Mesenchymal stem cell (in vitro differentiated cells and primary cell): ENCODE data around the gene CYP4A22.
"Not testable (repeated sequence)": the region's sequence is repeated elsewhere in the genome, so short reads cannot be mapped to it uniquely, and the experiment has no call there.

Experiments used
- DNase-seq: peaks from one replicate; pipeline ENCODE4 v3.0.0-alpha.2; 2013
- H2AFZ ChIP-seq: one replicate; pipeline ENCODE4 v1.6.1; 2013; ENCODE audit warnings: low read depth, mild to moderate bottlenecking, control low read depth, inconsistent platforms, low read length, moderate library complexity
- H2AK5ac ChIP-seq: 2 replicates; pipeline ENCODE4 v1.6.1; 2013; ENCODE audit warnings: low read length, moderate library complexity, mild to moderate bottlenecking, inconsistent platforms; ENCODE audit not compliant: severe bottlenecking
- H2BK120ac ChIP-seq: one replicate; pipeline ENCODE4 v1.6.1; 2013; ENCODE audit warnings: low read depth, mild to moderate bottlenecking, inconsistent platforms, low read length, moderate library complexity
- H2BK12ac ChIP-seq, 2 experiments: one replicate each; pipeline ENCODE4 v1.6.1; 2013; ENCODE audit warnings: inconsistent platforms in 2 of 2, low read length in 2 of 2, mild to moderate bottlenecking in 2 of 2, moderate library complexity in 2 of 2, control low read depth in 1 of 2
- H2BK15ac ChIP-seq: one replicate; pipeline ENCODE4 v1.6.1; 2013; ENCODE audit warnings: mild to moderate bottlenecking, low read depth, inconsistent platforms; ENCODE audit not compliant: poor library complexity, severe bottlenecking
- H2BK5ac ChIP-seq: 2 replicates; pipeline ENCODE4 v1.6.1; 2013; ENCODE audit warnings: low read depth, mild to moderate bottlenecking, low read length, control low read depth, inconsistent platforms; ENCODE audit not compliant: poor library complexity, severe bottlenecking
- H3K14ac ChIP-seq, 2 experiments: one replicate each; pipeline ENCODE4 v1.6.1; 2013; ENCODE audit warnings: inconsistent platforms in 2 of 2, low read length in 2 of 2, control low read depth in 1 of 2, mild to moderate bottlenecking in 1 of 2, moderate library complexity in 1 of 2
- H3K18ac ChIP-seq, 2 experiments: one replicate each; pipeline ENCODE4 v1.6.1; 2013; ENCODE audit warnings: inconsistent platforms in 2 of 2, low read length in 2 of 2, control low read depth in 1 of 2, low read depth in 1 of 2, mild to moderate bottlenecking in 1 of 2
- H3K23ac ChIP-seq, 2 experiments: one replicate each; pipeline ENCODE4 v1.6.1; 2013; ENCODE audit warnings: inconsistent platforms in 2 of 2, low read length in 2 of 2, mild to moderate bottlenecking in 2 of 2, moderate library complexity in 2 of 2, control low read depth in 1 of 2
- H3K27ac ChIP-seq: 2 replicates; pipeline ENCODE4 v1.5.1; 2013; ENCODE audit warnings: mild to moderate bottlenecking, moderate library complexity, low read length, control low read depth, inconsistent platforms; ENCODE audit not compliant: poor library complexity, severe bottlenecking
- H3K27me3 ChIP-seq, 2 experiments: 2 replicates each; pipeline versions ENCODE4 v1.6.1 to v1.7.0; 2013; ENCODE audit warnings: low read length in 2 of 2, mild to moderate bottlenecking in 2 of 2, moderate library complexity in 2 of 2, control low read depth in 1 of 2, inconsistent platforms in 1 of 2; ENCODE audit not compliant: control insufficient read depth in 1 of 2, insufficient read depth in 1 of 2
- H3K36me3 ChIP-seq, 2 experiments: 2 replicates each; pipeline versions ENCODE4 v1.6.1 to v1.7.0; 2013; ENCODE audit warnings: low read length in 2 of 2, control low read depth in 1 of 2, inconsistent platforms in 1 of 2, low read depth in 1 of 2, mild to moderate bottlenecking in 1 of 2; ENCODE audit not compliant: insufficient read depth in 2 of 2, control insufficient read depth in 1 of 2
- H3K4ac ChIP-seq, 2 experiments: one replicate each; pipeline ENCODE4 v1.6.1; 2013; ENCODE audit warnings: inconsistent platforms in 2 of 2, low read length in 2 of 2, mild to moderate bottlenecking in 2 of 2, moderate library complexity in 2 of 2, control low read depth in 1 of 2, low read depth in 1 of 2
- H3K4me1 ChIP-seq: 2 replicates; pipeline ENCODE4 v1.6.1; 2013; ENCODE audit warnings: low read depth, low read length, control low read depth; ENCODE audit not compliant: control insufficient read depth, insufficient read depth
- H3K4me2 ChIP-seq: 2 replicates; pipeline ENCODE4 v1.6.1; 2013; ENCODE audit warnings: low read length, mild to moderate bottlenecking, inconsistent platforms; ENCODE audit not compliant: poor library complexity, severe bottlenecking
- H3K4me3 ChIP-seq, 2 experiments: 2 replicates each; pipeline versions ENCODE4 v1.5.1 to v1.7.0; 2013; ENCODE audit warnings: low read length in 2 of 2, mild to moderate bottlenecking in 2 of 2, control low read depth in 1 of 2, low read depth in 1 of 2; ENCODE audit not compliant: insufficient read depth in 1 of 2
- H3K79me1 ChIP-seq: replicated peaks from 2 replicates; pipeline ENCODE4 v1.6.1; 2013; ENCODE audit warnings: mild to moderate bottlenecking, control low read depth, low read length, inconsistent platforms; ENCODE audit not compliant: poor library complexity, severe bottlenecking
- H3K9ac ChIP-seq: 2 replicates; pipeline ENCODE4 v1.7.0; 2013; ENCODE audit warnings: mild to moderate bottlenecking, low read length, moderate library complexity
- H3K9me3 ChIP-seq: 2 replicates; pipeline ENCODE4 v1.7.0; 2013; ENCODE audit warnings: mild to moderate bottlenecking, low read length; ENCODE audit not compliant: control insufficient read depth
- H4K8ac ChIP-seq: one replicate; pipeline ENCODE4 v1.6.1; 2013; ENCODE audit warnings: inconsistent platforms, mild to moderate bottlenecking, low read length, moderate library complexity
- H4K91ac ChIP-seq: one replicate; pipeline ENCODE4 v1.6.1; 2013; ENCODE audit warnings: mild to moderate bottlenecking, low read length, inconsistent platforms
- WGBS: methylation state at CpG from one replicate; pipeline ENCODE4 v1.1.7; 2013; ENCODE audit warnings: mixed read lengths; 5-methylcytosine and 5-hydroxymethylcytosine counted together

The CYP4A22 gene

DNA sequence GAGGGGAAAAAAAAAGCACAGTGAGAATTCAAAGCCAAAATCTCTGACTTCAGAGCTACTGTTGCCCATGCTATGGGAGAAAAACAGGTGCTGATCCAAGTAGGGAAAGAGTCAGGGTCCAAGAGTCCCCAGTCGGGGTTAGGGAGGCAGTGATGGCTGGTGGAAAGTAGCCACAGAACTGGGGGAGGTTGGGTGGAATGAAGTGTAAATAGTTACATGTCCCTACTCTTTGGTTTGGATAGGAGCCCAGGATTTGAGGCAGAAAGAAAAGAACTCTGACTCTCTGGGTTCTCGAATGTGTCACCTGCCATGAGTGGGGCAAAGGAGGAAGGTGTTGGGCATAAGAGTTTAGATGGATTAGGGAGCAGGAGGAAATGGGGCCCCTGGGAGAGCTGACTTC, 8.4 kb upstream of the CYP4A22 start:
- H2BK12ac ChIP-seq, H3K4me3 ChIP-seq, H4K8ac ChIP-seq, H3K9me3 ChIP-seq, H3K18ac ChIP-seq, H3K14ac ChIP-seq, H4K91ac ChIP-seq, H3K36me3 ChIP-seq, H2AFZ ChIP-seq, H3K4ac ChIP-seq, DNase-seq, H2BK120ac ChIP-seq, H2BK5ac ChIP-seq, H3K27ac ChIP-seq, H2AK5ac ChIP-seq, H3K4me2 ChIP-seq, H3K4me1 ChIP-seq, H3K23ac ChIP-seq, H3K9ac ChIP-seq, H3K27me3 ChIP-seq, H3K79me1 ChIP-seq, H2BK15ac ChIP-seq: not testable (repeated sequence)
- 47% methylated on average over 2 of the region's 2 CpGs for WGBS

DNA sequence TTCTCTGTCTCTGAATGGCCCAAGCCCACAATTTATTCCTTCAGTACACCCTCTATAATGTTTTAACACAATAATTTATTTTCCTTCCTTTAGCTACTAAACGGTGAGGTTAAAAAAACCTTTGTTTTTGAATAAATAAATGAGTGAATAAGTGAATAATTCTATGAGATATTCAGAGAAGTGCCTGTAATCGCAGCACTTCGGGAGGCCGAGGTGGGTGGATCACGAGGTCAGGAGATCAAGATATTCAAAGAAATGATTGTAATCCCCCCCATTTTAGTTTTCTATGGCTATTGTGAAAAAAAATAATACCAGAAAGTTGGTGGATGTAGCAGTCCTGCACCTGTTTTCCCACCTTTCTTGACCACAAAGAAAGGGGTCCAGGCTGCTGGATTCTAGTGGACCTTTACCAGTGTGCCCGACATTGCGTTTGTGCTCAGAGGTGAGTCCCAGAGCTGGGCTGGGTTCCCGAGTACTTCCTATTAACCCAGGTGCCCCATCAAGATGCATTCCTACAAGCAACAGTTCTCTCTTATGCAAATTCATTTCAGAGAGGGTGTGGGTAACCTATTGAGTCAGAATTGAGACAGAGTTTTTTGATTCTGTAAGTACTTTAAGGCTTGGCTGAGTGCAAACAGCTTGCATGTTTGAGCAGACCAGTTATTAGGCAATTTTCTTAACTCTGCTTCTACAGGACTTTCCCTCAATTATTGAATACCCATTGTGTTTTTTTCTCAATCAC, 7.6 kb upstream of the CYP4A22 start:
- H3K9ac ChIP-seq, H2AK5ac ChIP-seq, H4K8ac ChIP-seq, H2AFZ ChIP-seq, H3K27me3 ChIP-seq, H3K4me3 ChIP-seq, H3K4me2 ChIP-seq, H2BK15ac ChIP-seq, H3K18ac ChIP-seq, H3K27ac ChIP-seq, H3K36me3 ChIP-seq, H2BK12ac ChIP-seq, H3K23ac ChIP-seq, H3K4ac ChIP-seq, H3K79me1 ChIP-seq, H3K9me3 ChIP-seq, H2BK5ac ChIP-seq, H3K14ac ChIP-seq, H2BK120ac ChIP-seq, H3K4me1 ChIP-seq, DNase-seq, H4K91ac ChIP-seq: not testable (repeated sequence)
- WGBS = 75% methylated on average over 7 of the region's 8 CpGs

DNA sequence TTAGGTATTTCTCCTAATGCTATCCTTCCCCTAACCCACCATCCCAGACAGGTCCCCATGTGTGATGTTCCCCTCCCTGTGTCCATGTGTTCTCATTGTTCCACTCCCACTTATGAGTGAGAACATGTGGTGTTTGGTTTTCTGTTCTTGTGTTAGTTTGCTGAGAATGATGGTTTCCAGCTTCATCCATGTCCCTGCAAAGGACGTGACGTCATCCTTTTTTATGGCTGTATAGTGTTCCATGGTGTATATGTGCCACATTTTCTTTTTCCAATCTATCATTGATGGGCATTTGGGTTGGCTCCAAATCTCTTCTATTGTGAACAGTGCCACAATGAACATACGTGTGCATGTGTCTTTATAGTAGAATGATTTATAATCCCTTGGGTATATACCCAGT, 4.6 kb upstream of the CYP4A22 start:
- not testable (repeated sequence) for H3K4ac ChIP-seq, H3K4me2 ChIP-seq, H3K14ac ChIP-seq, H2AFZ ChIP-seq, H4K8ac ChIP-seq, H2BK120ac ChIP-seq, H3K79me1 ChIP-seq, H2BK5ac ChIP-seq, H3K27me3 ChIP-seq, H3K18ac ChIP-seq, H3K36me3 ChIP-seq, H2AK5ac ChIP-seq, H2BK12ac ChIP-seq, H2BK15ac ChIP-seq, H3K9ac ChIP-seq, DNase-seq, H3K9me3 ChIP-seq, H3K4me3 ChIP-seq, H3K27ac ChIP-seq, H3K4me1 ChIP-seq, H3K23ac ChIP-seq, H4K91ac ChIP-seq
- WGBS = 94% methylated on average over 3 of the region's 3 CpGs

DNA sequence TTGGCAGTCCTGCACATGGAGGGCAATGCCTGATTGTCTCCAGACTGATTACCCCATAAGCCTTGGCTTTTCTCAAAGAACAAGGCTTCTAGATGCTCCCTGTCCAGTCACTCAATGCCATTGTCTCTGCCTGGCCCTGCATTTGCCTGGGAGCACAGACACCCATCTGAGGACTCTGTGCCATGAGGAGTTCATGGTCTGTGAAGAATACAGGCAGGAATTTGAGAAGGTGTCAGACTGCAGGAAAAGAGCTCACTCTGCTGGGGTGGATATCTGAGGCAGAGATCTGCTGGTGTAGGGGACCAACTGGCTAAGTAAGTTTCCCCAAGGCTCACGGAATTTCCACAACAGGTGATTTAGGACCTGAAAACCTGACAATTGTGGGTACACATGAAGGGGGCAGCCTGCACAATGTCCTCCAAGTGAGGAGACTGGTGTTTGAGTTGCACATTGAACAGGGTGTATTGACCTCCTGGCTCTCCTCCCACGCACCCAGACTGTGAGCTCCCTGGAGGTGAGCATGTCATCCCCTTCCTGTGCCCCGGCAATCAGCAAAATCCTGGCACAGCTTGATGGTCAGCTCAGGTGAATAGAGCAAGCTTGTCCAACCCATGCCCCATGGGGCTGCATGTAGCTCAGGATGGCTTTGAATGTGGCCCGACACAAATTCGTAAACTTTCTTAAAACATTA, 829 bp downstream of the CYP4A22 start:
- Histone ChIP-seq H3K18ac (no peak overlapping the region), H3K27ac (no peak overlapping the region), H4K8ac (no peak overlapping the region), H3K14ac (no peak overlapping the region), H3K4me3 (no peak overlapping the region), H3K4me2 (no peak overlapping the region), H3K4ac (no peak overlapping the region), H3K9ac (no peak overlapping the region), H3K23ac (no peak overlapping the region), H4K91ac (no peak overlapping the region), H2BK120ac (no peak overlapping the region), H2BK15ac (no peak overlapping the region), H3K27me3 (no peaks in the 10 kb centered on the region), H3K79me1 (no peaks in the 10 kb centered on the region), H2AFZ (no peak overlapping the region), H2BK12ac (no peak overlapping the region), H2AK5ac (no peak overlapping the region), H2BK5ac (no peak overlapping the region), H3K4me1 (no peaks in the 10 kb centered on the region), H3K9me3 (no peaks in the 10 kb centered on the region), H3K36me3 (no peaks in the 10 kb centered on the region)
- 77% methylated on average over 3 of the region's 5 CpGs for WGBS
- no peak for DNase-seq
